NCI-H2171 treated with DMSO at 0.1 percent for 48 hours (cell line): ENCODE results near the gene TGFBR3.
A peak's percentile ranks its signal among the peaks of the same experiment; 100 is the strongest.

Source experiments
- DNase-seq: peaks from one replicate; lab custom pipeline; 2025; lab: John Stamatoyannopoulos, UW

TGFBR3 gene

GRCh38 chr1:91826248-91826647 lies 59.7 kb downstream of the TGFBR3 start:
- DNase-seq = no peak

DNA sequence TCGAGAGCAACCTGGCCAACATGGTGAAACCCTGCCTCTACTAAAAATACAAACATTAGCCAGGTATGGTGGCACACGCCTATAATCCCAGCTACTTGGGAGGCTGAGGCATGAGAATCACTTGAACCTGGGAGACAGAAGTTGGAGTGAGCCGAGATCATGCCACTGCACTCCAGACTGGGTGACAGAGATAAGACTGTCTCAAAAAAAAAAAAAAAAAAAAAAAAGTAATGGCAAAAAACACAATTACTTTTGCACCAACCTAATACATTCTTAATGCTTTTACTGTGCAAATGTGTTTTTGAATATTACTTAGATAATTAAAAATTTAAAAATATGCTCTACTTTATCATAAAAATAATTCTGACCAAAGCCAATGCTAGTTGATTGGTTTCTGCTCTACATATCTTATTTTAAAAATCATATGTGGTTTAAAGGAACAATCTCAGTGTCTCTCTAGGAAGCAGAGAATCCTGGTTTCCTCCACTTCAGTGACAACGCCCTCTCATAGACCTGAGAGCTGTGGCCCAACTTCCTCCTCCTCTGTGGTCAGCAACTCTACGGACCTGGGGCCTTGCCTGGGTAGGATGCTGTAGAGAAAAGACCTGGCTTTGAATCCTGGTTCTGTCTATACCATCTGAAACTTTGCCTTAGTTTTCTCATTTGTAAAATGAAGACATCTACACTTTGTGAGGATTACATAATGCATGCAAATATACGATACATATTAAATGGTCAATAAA lies 64.7 kb downstream of the TGFBR3 start:
- no peak for DNase-seq

DNA sequence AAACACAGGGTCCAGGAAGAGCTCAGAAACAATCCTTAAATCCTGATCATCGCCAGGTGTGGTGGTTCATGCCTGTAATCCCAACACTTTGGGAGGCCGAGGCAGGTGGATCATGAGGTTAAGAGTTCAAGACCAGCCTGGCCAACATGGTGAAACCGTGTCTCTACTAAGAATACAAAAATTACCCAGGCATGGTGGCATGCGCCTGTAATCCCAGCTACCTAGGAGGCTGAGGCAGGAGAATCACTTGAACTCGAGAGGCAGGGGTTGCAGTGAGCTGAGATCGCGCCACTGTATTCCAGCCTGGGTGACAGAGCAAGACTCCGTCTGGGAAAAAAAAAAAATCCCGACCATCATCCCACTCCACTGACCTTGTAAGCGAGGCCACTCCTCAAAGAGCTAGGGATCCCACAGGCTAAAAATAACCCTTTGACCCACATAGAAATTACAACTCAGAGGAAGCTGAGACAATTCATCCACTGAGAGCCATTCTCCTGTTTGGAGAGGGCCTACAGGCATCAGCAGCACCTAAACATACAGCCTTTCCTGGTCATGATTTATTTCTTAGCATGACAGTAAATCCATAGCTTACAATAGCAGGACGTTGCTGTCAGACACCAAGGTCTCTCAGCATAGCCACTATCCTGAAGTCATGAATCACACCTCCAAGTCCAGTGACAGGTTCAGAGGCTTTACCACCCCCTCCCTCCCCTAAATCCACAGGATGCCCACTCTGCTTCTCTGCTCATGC lies 66.7 kb downstream of the TGFBR3 start:
- no peak for DNase-seq

DNA sequence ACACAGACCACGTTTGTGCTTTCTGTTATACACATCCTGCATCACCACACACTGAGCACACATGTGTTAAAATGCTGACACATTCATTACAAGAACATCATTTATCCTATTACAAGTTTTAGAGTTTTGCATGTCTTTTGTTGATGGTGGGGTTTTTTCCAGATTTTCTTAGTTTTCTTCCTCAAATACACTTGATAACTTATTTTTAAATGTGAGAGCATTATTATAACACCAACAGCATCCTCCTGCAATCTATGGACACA lies 67.3 kb downstream of the TGFBR3 start:
- DNase-seq = no peak

GRCh38 chr1:91817211-91817905 lies 68.6 kb downstream of the TGFBR3 start:
- no peak for DNase-seq

- no peak for DNase-seq
These were observed 69.9 kb downstream of the TGFBR3 start for GRCh38 chr1:91816031-91816430.

DNA sequence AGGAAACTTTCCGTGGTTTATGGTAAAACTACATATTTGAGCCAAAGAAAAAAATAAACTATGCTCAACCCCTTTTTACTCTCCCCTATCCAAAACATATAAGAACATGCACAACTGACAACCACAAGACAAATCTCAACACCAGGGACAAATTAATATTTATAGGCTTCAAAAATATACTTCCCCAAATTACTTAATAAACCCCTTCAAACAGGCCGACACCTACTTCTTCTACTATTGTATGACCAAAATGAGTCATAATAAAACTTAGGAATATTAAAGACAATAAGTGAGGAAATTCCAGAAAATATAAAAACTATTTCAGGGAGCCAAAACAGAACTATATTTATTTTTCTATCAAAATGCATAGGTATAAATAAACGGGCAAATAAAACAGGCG lies 71.5 kb downstream of the TGFBR3 start:
- no peak for DNase-seq

DNA sequence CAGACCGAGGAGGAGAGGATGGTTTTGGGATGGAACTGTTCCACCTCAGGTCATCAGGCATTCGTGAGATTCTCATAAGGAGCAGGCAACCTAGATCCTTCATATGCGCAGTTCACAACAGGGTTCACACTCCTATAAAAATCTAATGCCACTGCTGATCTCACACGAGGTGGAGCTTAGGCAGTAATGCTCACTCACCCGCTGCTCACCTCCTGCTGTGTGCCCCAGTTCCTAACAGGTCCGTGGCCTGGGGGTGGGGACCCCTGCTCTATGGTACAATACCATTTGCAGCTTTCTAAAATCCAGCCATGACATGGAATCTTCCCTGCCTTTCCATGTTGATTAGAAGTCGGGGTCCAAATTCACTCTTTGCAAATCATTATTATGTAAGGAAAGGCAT lies 72.1 kb downstream of the TGFBR3 start:
- DNase-seq = no peak

GRCh38 chr1:91811363-91812025 lies 74.5 kb downstream of the TGFBR3 start:
- no peak for DNase-seq

DNA sequence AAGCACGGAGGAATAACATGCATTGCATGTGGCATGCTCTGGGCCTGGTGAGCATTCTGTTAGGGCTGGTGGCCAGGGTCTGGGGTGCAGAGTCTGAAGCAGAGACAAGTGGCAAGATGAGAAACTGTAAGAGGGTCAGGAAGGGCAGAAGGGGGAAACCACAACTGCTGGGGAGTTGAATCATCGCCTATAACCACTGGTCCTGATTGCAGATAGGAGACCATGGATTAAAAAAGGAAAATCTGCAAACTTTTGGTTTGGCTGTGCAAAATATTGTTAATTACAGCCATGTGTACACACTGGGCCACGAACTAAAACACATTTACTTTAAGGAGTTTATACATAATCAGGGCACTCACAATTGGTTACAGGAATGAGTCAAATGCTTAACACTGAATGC lies 76.6 kb downstream of the TGFBR3 start:
- no peak for DNase-seq

DNA sequence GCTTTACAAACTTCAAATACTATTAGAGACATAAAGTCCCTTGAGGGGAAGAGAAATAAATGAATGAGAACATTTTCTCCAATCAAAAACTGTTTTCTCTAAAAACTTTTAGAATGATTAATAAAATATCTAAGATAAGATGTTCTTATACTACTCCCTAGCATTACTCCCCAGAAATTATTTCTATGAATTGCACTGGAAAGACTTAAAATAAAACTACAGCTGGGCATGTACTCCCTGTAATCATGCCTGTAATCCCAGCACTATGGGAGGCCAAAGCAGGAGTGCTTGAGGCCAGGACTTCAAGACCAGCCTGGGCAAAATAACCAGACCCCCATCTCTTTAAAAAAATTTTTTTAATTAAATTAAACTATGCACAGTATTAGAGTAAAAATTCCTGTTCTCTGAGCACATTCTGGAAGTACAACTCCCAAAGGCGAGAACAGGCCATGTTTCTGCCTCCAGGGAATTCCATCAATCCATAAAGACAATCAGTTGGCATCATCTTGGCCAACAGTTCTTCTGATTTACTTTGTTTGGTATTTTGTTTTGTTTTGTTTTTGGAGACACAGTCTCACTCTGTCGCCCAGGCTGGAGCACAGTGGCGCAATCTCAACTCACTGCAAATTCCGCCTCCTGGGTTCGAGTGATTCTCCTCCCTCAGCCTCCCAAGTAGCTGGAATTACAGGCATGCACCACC lies 77.9 kb downstream of the TGFBR3 start:
- no peak for DNase-seq

DNA sequence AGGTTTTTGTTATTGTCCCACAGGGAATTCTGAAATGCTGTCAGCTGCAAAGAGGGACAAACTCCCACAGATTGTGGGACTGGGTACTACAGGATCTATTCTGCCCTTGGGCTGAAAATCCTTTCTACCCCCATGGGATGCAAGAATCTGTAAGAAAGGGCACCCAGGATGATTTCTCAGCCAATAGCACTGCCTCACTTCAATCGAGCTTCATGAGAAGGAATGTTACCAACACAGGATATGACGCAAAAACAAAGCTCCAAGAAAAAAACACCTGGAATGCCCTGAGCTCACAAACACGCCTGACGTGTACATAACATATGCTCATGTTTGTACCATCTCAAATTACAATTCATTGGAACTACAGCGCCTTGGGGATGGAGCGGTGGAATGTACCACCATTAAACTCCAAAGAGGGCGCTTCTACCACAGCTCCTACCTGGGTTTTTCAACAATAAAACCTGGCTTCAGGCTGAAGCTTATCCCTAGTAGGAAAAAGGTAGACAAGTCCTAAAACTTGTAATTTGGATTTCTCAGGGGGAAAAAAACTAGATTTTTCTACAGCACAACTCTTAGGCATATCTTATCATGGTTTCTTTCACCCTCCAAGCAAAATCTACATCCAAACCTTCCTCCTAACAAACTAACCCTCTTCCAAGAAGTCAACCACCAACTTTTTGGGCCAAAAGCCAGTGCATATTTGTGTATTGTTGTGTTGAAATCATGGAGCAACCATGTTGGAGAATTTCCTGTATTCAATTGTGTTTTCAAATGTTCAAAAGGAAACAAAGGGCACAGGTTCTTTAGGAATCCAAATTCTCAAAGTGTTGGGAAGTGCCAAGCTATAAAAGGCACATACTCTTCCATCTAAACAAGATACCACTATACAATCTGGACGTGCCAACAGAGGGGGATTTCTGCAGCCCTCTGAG lies 78.9 kb downstream of the TGFBR3 start:
- DNase-seq = peak; percentile 3

DNA sequence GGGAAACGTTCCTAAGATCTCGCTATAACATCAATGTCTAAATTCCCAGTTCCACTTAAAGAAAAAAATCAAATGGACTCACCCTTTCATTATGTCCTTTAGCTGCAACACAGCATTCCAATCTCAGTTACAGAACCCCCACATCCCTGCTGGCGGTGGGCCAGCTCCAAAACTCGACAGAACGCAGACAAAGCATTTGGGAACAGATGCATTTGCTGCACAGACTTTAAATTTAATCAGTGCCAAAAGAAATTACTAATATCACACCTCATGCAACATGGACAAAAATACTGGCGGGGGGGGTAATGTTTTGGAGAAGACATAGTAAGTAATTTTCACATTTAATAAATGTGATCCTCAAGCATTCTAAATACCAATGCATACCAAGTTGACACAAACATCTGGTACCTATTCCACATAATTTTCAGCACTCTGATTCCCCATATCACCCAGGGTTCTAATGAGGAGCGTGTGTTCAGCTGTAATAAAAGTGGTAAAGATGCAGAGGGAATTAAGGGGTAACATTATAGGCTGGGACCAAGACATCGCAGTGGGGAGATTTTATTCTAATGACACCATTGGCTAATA lies 79.7 kb downstream of the TGFBR3 start:
- DNase-seq = no peak

- DNase-seq = no peak
These were observed 80.6 kb downstream of the TGFBR3 start for GRCh38 chr1:91805311-91805801.

DNA sequence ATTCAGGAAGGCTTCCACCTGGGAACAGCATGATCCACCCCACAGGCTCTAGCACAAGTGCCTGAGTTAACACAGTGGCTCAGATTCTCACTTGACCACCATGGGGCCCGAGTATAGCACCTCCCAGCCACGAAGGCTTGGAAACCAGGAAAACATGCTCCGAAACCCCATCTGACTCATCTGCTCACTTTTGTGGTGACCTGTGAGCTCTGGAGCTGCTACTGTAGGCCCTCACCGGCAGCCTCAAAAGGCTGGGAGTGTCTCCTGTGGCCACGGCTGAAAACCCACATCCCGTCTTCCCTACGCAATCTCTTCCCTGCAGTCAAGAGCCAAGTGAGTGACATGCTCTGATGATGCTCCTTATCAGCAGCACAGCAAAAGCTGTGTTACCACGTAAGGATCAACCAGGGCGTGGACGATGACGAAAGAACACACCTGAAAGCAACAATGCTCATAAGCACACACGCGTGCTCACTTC lies 81.4 kb downstream of the TGFBR3 start:
- DNase-seq = no peak

DNA sequence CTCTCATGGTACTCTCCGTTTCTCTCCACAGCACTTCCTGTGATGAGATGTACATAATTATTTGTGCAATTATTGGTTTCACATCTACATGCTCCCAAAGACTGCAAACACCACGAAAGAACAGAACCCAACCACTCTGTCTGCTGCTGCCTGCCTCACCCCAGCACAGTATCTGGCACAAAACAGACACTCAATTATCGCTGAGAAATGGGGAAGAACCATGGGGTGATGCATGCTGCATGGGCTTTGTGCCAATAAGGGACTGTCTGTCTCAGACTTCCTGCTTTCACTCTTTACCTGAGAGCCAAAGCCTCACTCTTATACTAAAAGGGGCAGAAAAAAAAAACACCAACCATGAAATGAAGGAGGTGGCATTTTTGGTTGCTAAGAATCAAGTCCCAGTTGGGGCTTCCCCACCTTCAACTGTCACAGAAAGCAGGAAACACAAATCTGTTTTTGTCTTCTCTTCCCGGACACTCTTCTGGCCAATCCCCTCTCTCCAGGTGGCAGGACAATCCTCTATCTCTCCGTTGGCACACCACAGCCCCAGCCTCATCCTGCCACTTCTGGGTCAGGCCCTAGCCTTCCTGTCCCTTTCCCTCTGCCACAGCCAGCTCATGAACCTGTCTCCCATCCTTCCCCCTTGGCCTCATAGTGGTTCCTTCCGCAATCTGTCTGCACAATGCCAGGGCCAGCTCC lies 82.0 kb downstream of the TGFBR3 start:
- DNase-seq = no peak

GRCh38 chr1:91803123-91803522 lies 82.8 kb downstream of the TGFBR3 start:
- DNase-seq = no peak

- no peak for DNase-seq
These were observed 84.3 kb downstream of the TGFBR3 start for GRCh38 chr1:91801496-91802115.

GRCh38 chr1:91799863-91800262 lies 86.1 kb downstream of the TGFBR3 start:
- DNase-seq = no peak
